K562 (cell line): ENCODE results near the gene KAZN. TPM values are rescaled to one million over a fixed set of nuclear protein-coding genes. Genes with fewer than 3 reads are reported as not detected.

Experiments
- ATAC-seq: fragments of 200-7000 bp; cut with Tn5 transposase; 3 replicates; pipeline ENCODE4 v1.9.1; 2020; ENCODE audit warnings: moderate library complexity
- BruUV-seq: library from RNA; stranded (reverse); fragments of 400-500 nt; replicated peaks from 2 replicates; lab custom pipeline; 2021; lab: Mats Ljungman, UMichigan
- CTCF ChIA-PET: fragments of 300-600 bp; formaldehyde crosslinking; extraction: SDS; loops from one replicate; lab custom pipeline; 2021; ENCODE audit warnings: low intra/inter-chr PET ratio; lab: Yijun Ruan, JAX
- POLR2A ChIA-PET: fragments of 300-600, 350-650 bp; sonication (Branson Sonifier 250); formaldehyde crosslinking; extraction: SDS; loops from one replicate; lab custom pipeline; 2021; ENCODE audit warnings: antibody characterized with exemption, inconsistent platforms; lab: Yijun Ruan, JAX
- DNase-seq, 4 experiments: peaks; one replicate each; pipeline versions ENCODE4 v3.0.0 to v3.0.0-alpha.2; 2011 to 2018; ENCODE audit warnings: low spot score in 3 of 4, mixed read lengths in 3 of 4; ENCODE audit errors: extremely low read depth in 1 of 4
- FAIRE-seq: peaks from 2 replicates; lab custom pipeline; 2011; peaks lifted over from hg19 to GRCh38; lab: Jason Lieb, UNC
- H2AFZ ChIP-seq: 2 replicates; pipeline ENCODE4 v1.6.0; 2011; ENCODE audit warnings: low read depth, low read length, control low read depth, inconsistent platforms
- H3K27ac ChIP-seq: fragments of 200-600 bp; 3 replicates; pipeline ENCODE4 v1.8.0; 2011; ENCODE audit warnings: low read depth, mild to moderate bottlenecking, control low read depth, inconsistent platforms, low read length, moderate library complexity, mixed read lengths; ENCODE audit errors: extremely low read depth
- H3K27me3 ChIP-seq, 2 experiments: fragments of 300-600 bp in 1 of 2; 2 replicates in 1 of 2; 3 replicates in 1 of 2; pipeline versions ENCODE4 v1.6.0 to v1.8.0; 2011; ENCODE audit warnings: inconsistent platforms in 2 of 2, low read length in 2 of 2, mild to moderate bottlenecking in 1 of 2, mixed read lengths in 1 of 2, moderate library complexity in 1 of 2; ENCODE audit not compliant: control insufficient read depth in 2 of 2, insufficient read depth in 2 of 2
- H3K36me3 ChIP-seq: fragments of 300-600 bp; 3 replicates; pipeline ENCODE4 v1.8.0; 2011; ENCODE audit warnings: mild to moderate bottlenecking, low read length, inconsistent platforms; ENCODE audit not compliant: control insufficient read depth, insufficient read depth
- H3K4me1 ChIP-seq, 2 experiments: fragments of 200-600 bp in 1 of 2; replicated peaks in 1 of 2; 2 replicates in 1 of 2; 3 replicates in 1 of 2; pipeline versions ENCODE4 v1.5.1 to v1.8.0; 2011; ENCODE audit warnings: inconsistent platforms in 2 of 2, low read length in 2 of 2, mild to moderate bottlenecking in 1 of 2, mixed read lengths in 1 of 2, moderate library complexity in 1 of 2; ENCODE audit not compliant: control insufficient read depth in 2 of 2, insufficient read depth in 2 of 2
- H3K4me2 ChIP-seq: 2 replicates; pipeline ENCODE4 v1.6.1; 2011; ENCODE audit warnings: low read length, control low read depth, inconsistent platforms, mixed read lengths; ENCODE audit not compliant: insufficient read depth
- H3K4me3 ChIP-seq: fragments of 200-600 bp; sonication (generic), shearing (Covaris generic); 2 replicates; pipeline ENCODE4 v1.5.1; 2016; ENCODE audit warnings: control low read depth, inconsistent platforms
- H3K79me2 ChIP-seq: fragments of 200-600 bp; 3 replicates; pipeline ENCODE4 v1.8.0; 2011; ENCODE audit warnings: low read length, inconsistent platforms; ENCODE audit not compliant: control insufficient read depth, insufficient read depth
- H3K9ac ChIP-seq, 2 experiments: 2 replicates each; pipeline versions ENCODE4 v1.6.0 to v1.6.1; 2011; ENCODE audit warnings: low read depth in 2 of 2, low read length in 2 of 2, control low read depth in 1 of 2, inconsistent platforms in 1 of 2, mild to moderate bottlenecking in 1 of 2, mixed read lengths in 1 of 2; ENCODE audit not compliant: insufficient read depth in 1 of 2
- H3K9me1 ChIP-seq: one replicate; pipeline ENCODE4 v1.6.0; 2011; ENCODE audit warnings: inconsistent platforms, mild to moderate bottlenecking, low read length, moderate library complexity; ENCODE audit not compliant: control insufficient read depth, insufficient read depth
- H3K9me3 ChIP-seq: replicated peaks from 2 replicates; pipeline ENCODE4 v1.5.1; 2011; ENCODE audit warnings: low read depth, low read length, inconsistent platforms; ENCODE audit not compliant: control insufficient read depth, insufficient read depth
- H4K20me1 ChIP-seq: replicated peaks from 2 replicates; pipeline ENCODE4 v1.6.1; 2011; ENCODE audit warnings: low read length, inconsistent platforms, mixed read lengths; ENCODE audit not compliant: control insufficient read depth, insufficient read depth
- HNRNPK ChIP-seq: fragments of 200-400 bp; formaldehyde crosslinking; IDR thresholded peaks from one replicate; pipeline ENCODE4 v1.6.1; 2018; ENCODE audit warnings: mild to moderate bottlenecking, low read depth, low read length; ENCODE audit not compliant: poor library complexity, severe bottlenecking
- KLF6 ChIP-seq: fragments of 250-450 bp; sonication (Bioruptor Pico); IDR thresholded peaks from 2 replicates; pipeline ENCODE4 v1.4.0; 2020; ENCODE audit warnings: mild to moderate bottlenecking, moderate library complexity, borderline replicate concordance
- MCM5 ChIP-seq: fragments of 450-650 bp; IDR thresholded peaks from 2 replicates; pipeline ENCODE4 v1.6.1; 2016; ENCODE audit warnings: low read depth
- USF2 ChIP-seq: sonication (generic); formaldehyde crosslinking; IDR thresholded peaks from 2 replicates; pipeline ENCODE4 v1.5.0; 2020; ENCODE audit warnings: missing genetic modification reagents
- ZNF121 ChIP-seq: sonication (generic); formaldehyde crosslinking; conservative IDR thresholded peaks from 2 replicates; pipeline ENCODE4 v1.8.0; 2022; ENCODE audit warnings: missing genetic modification reagents
- ZNF318 ChIP-seq, 2 experiments: fragments of 450-650 bp; IDR thresholded peaks; 2 replicates each; pipeline ENCODE4 v1.6.1; 2016; ENCODE audit warnings: mild to moderate bottlenecking in 2 of 2, borderline replicate concordance in 1 of 2, low read depth in 1 of 2, moderate library complexity in 1 of 2
- ZNF592 ChIP-seq: fragments of 450-650 bp; IDR thresholded peaks from 2 replicates; pipeline ENCODE4 v1.6.1; 2017; ENCODE audit warnings: antibody characterized with exemption, mild to moderate bottlenecking
- WGBS: fragments of 100-300 bp; shearing (Covaris generic); methylation state at CpG from one replicate; pipeline ENCODE4 v1.1.6; 2016; ENCODE audit warnings: low coverage, mixed read lengths; ENCODE audit not compliant: insufficient coverage; ENCODE audit errors: missing lambda C conversion rate; 5-methylcytosine and 5-hydroxymethylcytosine counted together
- in situ Hi-C: fragments of 300-500 bp; cut with MboI; formaldehyde crosslinking; loops from 4 replicates; pipeline ENCODE4 v1.15.0; 2018; ENCODE audit warnings: inconsistent platforms, mixed read lengths
- intact Hi-C: fragments of 100-400 bp; cut with micrococcal nuclease; formaldehyde crosslinking; loops from 2 replicates; pipeline ENCODE4 v1.14.2; 2022
- polyA plus RNA-seq, 8 experiments: library from polyadenylated mRNA; depleted of rRNA in 4 of 8; stranded (reverse) in 5 of 8; unstranded in 3 of 8; fragments of >200 nt; fragmentation: Nextera tagmentation in 2 of 8; fragmentation: Illumina TruSeq in 1 of 8; extraction: Ambion mirVana in 2 of 8; extraction: Trizol in 1 of 8; gene quantifications; 2 replicates each; pipeline versions ENCODE4 v1.2.1 to v1.2.3, GENCODE V29; 2011 to 2014; ENCODE audit warnings: inconsistent platforms in 1 of 8, missing spikeins in 1 of 8
- total RNA-seq, 7 experiments: library from RNA; depleted of rRNA in 6 of 7; stranded (reverse); fragments of >200 nt in 6 of 7; fragmentation: Illumina TruSeq in 2 of 7; extraction: Trizol in 2 of 7; gene quantifications; 2 replicates each; pipeline versions ENCODE4 v1.2.1 to v1.2.3, GENCODE V29; 2011 to 2021; ENCODE audit warnings: low replicate concordance in 1 of 7

The KAZN gene
- total and polyA plus RNA-seq, 9 of the 15 experiments (the other 6 are each of a cell fraction or from before 2014, with no cell fraction given), result 2.1 to 21.6 (median 5.4) TPM

GRCh38 chr1:14713077-14713476 is 114.6 kb downstream of the KAZN start:
- Histone ChIP-seq H3K79me2 (no peaks in the 10 kb centered on the region), H3K4me3 (no peak overlapping the region), H3K4me1 (no peaks in the 10 kb centered on the region), H3K9ac (no peak overlapping the region), H3K9me3 (no peaks in the 10 kb centered on the region), H3K9me1 (no peaks in the 10 kb centered on the region), H4K20me1 (no peaks in the 10 kb centered on the region), H3K4me2 (no peak overlapping the region), H3K27ac (no peak overlapping the region), H3K36me3 (no peaks in the 10 kb centered on the region), H3K27me3 (peaks cover 38 to 73% of the 10 kb centered on the region in 2 experiments), H2AFZ (no peak overlapping the region)
- FAIRE-seq (no peak), ATAC-seq (no peak), DNase-seq (no peak)
- 0% methylated on average over 4 of the region's 4 CpGs for WGBS
- in situ Hi-C loops (no loop called here), intact Hi-C loops (no loop called here)
- CTCF ChIA-PET, result no interaction called here
- POLR2A ChIA-PET, result no interaction called here
- BruUV-seq, result no TSS peak
- no peak for TF ChIP-seq ZNF592
- TF ChIP-seq KLF6 (CRISPR knock-in tag), result no peak
- TF ChIP-seq MCM5, result no peak
- no peak for TF ChIP-seq ZNF121
- no peak for TF ChIP-seq HNRNPK
- peak; percentile 66 for TF ChIP-seq USF2 (CRISPR knock-in tag)
- TF ChIP-seq ZNF318 (IDR thresholded peaks at IDR 0.05; ENCODE audit: borderline replicate concordance in 1 of 2, low read depth in 1 of 2), result no peak
